Upper lobe of right lung (tissue), 1 donor: ENCODE measurements around the gene EIPR1. TPM values are rescaled to one million over a fixed set of nuclear protein-coding genes. Genes with fewer than 3 reads are reported as not detected.

ENCODE experiments used
- ATAC-seq: fragments of 200-7000 bp; cut with Tn5 transposase; one replicate; pipeline ENCODE4 v1.9.1; 2020; ENCODE audit warnings: mild to moderate bottlenecking, moderate library complexity
- DNase-seq: peaks from one replicate; pipeline ENCODE4 v3.0.0-alpha.2; 2020
- H3K27ac ChIP-seq: fragments of 200-600 bp; one replicate; pipeline ENCODE4 v1.8.0; 2022
- H3K27me3 ChIP-seq: fragments of 200-600 bp; one replicate; pipeline ENCODE4 v1.8.0; 2022; ENCODE audit warnings: mild to moderate bottlenecking
- H3K36me3 ChIP-seq: fragments of 200-600 bp; one replicate; pipeline ENCODE4 v1.8.0; 2022
- H3K4me1 ChIP-seq: fragments of 200-600 bp; one replicate; pipeline ENCODE4 v1.8.0; 2022
- H3K4me3 ChIP-seq: fragments of 200-600 bp; one replicate; pipeline ENCODE4 v1.8.0; 2022; ENCODE audit warnings: mild to moderate bottlenecking
- H3K9me3 ChIP-seq: fragments of 200-600 bp; one replicate; pipeline ENCODE4 v1.8.0; 2022
- intact Hi-C: fragments of 100-400 bp; cut with DNase I; formaldehyde crosslinking; loops from one replicate; pipeline ENCODE4 v1.11.0; 2022
- total RNA-seq: library from RNA; stranded (reverse); fragmentation: NEBNext Ultra II Directional; extraction: Animal tissue kit (Norgen Biotek cat#: 25700); gene quantifications from one replicate; pipeline ENCODE4 v1.2.1, GENCODE V29; 2021
- TF ChIP-seq, protein P1 (sequence below): fragments of 200-600 bp; IDR thresholded peaks from one replicate; pipeline ENCODE4 v1.8.0; 2022; ENCODE audit warnings: antibody characterized with exemption
- donor health status: DM: no; HTN: yes; CAD: no; lungs with severe emphysema.

The EIPR1 gene
- total RNA-seq, 1 donor from 2014 or later: 16.6 TPM

DNA sequence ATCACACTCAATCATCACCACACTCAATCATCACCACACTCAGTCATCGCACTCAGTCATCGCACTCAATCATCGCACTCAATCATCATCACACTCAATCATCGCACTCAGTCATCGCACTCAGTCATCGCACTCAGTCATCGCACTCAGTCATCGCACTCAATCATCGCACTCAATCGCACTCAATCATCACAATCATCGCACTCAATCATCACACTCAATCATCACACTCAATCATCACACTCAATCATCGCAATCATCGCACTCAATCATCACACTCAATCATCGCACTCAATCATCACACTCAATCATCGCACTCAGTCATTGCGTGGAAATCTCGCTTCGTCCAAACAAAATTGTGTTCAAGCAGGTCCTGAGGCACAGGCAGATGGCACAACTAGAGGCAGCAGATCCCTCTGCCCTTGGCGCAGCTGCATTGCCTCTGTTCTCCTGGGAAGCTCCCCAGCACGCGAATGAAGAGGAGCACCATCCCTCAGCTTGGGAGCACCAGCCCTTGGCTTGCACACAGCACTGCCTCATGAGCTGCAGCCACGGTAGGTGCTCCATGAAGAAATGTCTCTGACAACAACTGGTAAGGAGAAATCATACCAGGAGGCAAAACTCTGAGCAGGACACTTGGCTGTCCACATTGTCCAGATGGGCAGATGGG, 108.1 kb downstream of the EIPR1 start:
- no peaks in the 10 kb centered on the region for H3K9me3 ChIP-seq
- no peaks in the 10 kb centered on the region for H3K4me1 ChIP-seq
- TF ChIP-seq, protein P1, sequence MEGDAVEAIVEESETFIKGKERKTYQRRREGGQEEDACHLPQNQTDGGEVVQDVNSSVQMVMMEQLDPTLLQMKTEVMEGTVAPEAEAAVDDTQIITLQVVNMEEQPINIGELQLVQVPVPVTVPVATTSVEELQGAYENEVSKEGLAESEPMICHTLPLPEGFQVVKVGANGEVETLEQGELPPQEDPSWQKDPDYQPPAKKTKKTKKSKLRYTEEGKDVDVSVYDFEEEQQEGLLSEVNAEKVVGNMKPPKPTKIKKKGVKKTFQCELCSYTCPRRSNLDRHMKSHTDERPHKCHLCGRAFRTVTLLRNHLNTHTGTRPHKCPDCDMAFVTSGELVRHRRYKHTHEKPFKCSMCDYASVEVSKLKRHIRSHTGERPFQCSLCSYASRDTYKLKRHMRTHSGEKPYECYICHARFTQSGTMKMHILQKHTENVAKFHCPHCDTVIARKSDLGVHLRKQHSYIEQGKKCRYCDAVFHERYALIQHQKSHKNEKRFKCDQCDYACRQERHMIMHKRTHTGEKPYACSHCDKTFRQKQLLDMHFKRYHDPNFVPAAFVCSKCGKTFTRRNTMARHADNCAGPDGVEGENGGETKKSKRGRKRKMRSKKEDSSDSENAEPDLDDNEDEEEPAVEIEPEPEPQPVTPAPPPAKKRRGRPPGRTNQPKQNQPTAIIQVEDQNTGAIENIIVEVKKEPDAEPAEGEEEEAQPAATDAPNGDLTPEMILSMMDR: no peak
- no peak overlapping the region for H3K4me3 ChIP-seq
- no peaks in the 10 kb centered on the region for H3K36me3 ChIP-seq
- intact Hi-C loops: no loop called here
- DNase-seq: no peak
- ATAC-seq: no peak
- H3K27me3 ChIP-seq: no peaks in the 10 kb centered on the region
- no peak overlapping the region for H3K27ac ChIP-seq

DNA sequence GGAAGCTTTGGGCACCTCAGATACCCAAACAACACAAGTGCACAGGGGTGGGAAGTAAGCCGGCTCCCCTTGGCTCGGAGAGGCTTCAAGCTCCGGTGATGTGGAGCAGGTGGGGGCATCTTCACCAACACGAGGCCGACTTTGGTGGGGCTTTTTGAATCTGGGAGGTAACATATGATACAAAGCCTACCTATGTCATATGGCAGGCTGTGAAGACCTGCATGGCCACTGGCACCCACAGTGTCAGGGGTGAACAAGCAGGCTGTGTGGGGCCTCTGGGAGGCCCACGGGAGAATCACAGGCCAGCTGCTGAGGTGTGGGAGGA, 109.0 kb downstream of the EIPR1 start:
- TF ChIP-seq, protein P1: no peak
- H3K4me3 ChIP-seq: no peak overlapping the region
- intact Hi-C loops: no loop called here
- no peaks in the 10 kb centered on the region for H3K27me3 ChIP-seq
- no peaks in the 10 kb centered on the region for H3K4me1 ChIP-seq
- DNase-seq (no peak), ATAC-seq (no peak)
- H3K27ac ChIP-seq: no peak overlapping the region
- H3K9me3 ChIP-seq: no peaks in the 10 kb centered on the region
- H3K36me3 ChIP-seq: no peaks in the 10 kb centered on the region

DNA sequence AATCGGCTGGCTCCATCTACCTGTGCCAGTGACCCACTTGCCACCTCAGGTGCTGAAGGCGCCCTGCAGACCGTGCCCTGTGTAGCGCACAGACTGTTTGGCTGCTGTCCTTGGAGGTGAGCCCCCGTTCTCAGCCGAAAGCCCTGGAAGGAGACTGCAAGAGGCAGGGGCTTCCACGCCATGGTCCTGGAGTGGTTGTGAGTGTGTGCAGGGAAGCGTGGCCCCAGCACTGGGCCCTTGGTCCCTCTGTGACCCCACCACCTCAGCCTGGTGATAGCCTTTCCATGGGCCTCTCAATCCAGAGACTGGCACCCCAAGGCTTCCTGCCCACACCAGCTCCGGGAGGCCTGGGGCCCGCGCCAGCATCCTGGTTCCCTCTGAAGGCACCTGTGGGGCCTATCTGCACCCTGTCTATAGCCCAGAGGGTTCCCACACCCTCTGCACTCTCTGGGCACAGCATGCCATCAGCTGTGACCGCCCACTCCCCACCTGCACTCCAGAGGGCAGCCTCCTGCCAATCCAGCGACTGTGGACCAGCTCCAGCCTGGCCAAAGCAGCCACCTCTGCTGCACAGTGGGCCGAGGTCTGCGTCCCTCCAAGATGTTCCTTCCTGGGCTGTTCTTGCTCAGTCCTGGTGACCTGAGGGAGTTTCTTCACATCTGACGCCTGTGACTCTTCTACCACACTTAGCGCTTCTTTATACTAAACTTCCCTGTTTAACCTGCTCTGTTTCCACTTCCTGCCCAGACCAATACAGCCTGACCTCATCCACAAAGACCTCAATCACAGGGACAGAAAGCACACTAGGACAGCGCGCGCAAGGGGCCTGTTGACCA, 109.5 kb downstream of the EIPR1 start:
- Histone ChIP-seq H3K36me3 (no peaks in the 10 kb centered on the region), H3K9me3 (no peaks in the 10 kb centered on the region), H3K4me3 (no peak overlapping the region), H3K27me3 (no peaks in the 10 kb centered on the region), H3K27ac (no peak overlapping the region), H3K4me1 (no peaks in the 10 kb centered on the region)
- TF ChIP-seq, protein P1: no peak
- DNase-seq (no peak), ATAC-seq (no peak)
- intact Hi-C loops: no loop called here

DNA sequence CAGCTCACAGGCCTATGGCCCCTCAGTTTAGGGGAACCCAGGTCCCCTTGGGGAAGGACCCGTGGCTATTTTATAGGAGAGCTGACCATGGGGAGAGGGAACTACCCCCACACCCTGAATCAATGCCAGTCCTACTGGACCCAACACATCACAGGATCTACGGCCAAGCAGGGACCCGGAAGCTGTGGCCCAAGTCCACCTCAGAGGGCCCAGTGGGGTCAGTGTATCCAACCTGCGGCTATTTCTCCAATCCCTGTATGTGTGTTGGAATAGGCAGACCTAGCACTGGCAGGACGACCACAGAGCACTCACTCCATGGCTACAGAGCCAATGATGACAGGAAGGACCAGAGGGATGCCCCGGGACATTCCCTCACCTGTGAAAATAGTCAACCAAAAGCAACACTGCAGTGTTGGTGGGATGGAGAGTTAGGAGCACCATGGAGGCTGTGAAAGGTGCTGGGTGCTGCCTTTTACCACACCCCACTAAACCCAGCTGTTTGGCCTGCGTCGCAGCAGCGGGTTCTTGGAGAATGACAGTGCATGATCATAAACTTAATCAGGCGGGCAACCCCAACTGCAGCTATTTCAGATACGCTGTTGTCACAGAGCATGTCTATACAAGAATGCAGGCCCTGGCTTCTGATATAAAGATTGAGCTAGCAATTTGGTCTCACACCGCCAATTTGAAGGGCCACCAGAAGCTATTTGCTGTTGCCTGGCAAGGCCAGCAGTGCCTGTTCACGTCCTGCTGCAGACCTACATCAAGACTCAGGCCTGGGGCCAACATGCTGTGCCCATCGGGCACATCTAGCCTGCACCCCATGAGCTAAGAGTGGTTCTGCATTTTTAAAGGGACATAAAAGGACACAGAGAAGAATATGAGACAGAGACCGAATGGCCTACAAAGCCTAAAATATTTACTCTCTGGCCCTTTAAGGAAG, 110.4 kb downstream of the EIPR1 start:
- Histone ChIP-seq H3K27ac (no peak overlapping the region), H3K9me3 (no peaks in the 10 kb centered on the region), H3K4me1 (no peaks in the 10 kb centered on the region), H3K27me3 (no peaks in the 10 kb centered on the region), H3K4me3 (no peak overlapping the region), H3K36me3 (no peaks in the 10 kb centered on the region)
- TF ChIP-seq, protein P1: no peak
- intact Hi-C loops: no loop called here
- DNase-seq (no peak), ATAC-seq (no peak)

DNA sequence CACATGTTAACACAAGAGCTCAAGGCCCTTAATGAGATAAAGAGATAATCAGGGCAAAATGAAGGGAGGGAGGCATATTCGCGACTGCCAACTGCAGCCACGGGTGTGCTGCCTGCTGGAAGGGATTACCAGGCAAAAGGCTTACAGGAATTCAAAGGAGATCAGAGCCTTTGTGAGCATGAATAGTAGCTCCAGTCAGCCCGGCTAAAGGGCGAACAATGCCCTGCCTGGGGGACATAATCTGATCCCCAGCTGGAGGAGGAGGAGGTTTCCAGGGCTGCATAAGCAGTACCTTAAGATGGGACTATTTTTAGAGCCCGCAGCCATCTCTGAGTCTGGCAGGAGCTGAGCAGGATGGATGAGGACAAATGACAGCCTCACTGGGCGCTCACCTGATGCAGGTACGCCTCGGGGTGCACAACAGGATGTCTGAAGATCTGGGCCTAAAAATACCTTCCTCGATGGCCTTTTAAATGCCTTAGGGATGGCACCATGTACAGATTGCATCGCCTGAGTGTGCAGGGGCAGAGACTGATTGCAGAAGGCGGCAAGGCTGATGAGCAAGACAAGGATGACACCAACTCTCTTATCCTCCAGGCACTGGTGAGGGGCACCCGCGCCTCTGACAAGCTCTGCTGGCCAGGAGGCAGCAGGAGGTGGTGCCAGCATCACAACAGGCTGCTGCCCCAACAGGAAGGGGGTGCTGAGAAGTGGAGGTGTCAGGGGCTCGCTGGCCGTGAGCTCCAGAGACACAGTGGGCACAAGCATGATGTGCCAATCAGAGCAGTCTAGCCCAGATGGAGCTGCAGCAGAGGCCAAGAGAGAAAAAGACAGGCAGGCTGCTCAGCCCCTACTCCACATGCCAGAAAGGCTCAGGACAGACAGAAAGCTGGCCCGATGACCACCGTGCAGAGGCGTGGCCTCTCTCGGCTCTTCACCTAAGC, 111.4 kb downstream of the EIPR1 start:
- TF ChIP-seq, protein P1: no peak

More for the DNA sequence above, 111.4 kb downstream of the EIPR1 start:
- no peak overlapping the region for H3K27ac ChIP-seq
- H3K36me3 ChIP-seq: no peaks in the 10 kb centered on the region
- no peaks in the 10 kb centered on the region for H3K9me3 ChIP-seq
- H3K4me3 ChIP-seq: no peak overlapping the region
- H3K27me3 ChIP-seq: no peaks in the 10 kb centered on the region
- intact Hi-C loops: no loop called here
- H3K4me1 ChIP-seq: no peaks in the 10 kb centered on the region
- no peak for ATAC-seq
- DNase-seq: no peak
